GM23338 (cell line): ENCODE data around the gene PAPOLB. TPM values are rescaled to one million over a fixed set of nuclear protein-coding genes. Genes with fewer than 3 reads are reported as not detected.

Experiments
- ATAC-seq: fragments of 200-7000 bp; cut with Tn5 transposase; 3 replicates; pipeline ENCODE4 v1.9.1; 2020
- DNase-seq: peaks from one replicate; pipeline ENCODE4 v3.0.0-alpha.2; 2015; ENCODE audit warnings: low spot score
- H2AFZ ChIP-seq: fragments of 200-600 bp; sonication (generic); 2 replicates; pipeline ENCODE4 v1.8.0; 2016; ENCODE audit warnings: antibody characterized with exemption, mild to moderate bottlenecking, moderate library complexity
- H3F3A ChIP-seq: fragments of 200-600 bp; sonication (generic); replicated peaks from 2 replicates; pipeline ENCODE4 v1.8.0; 2017; ENCODE audit warnings: antibody characterized with exemption, mixed run types, low read depth
- H3K27ac ChIP-seq: fragments of 200-600 bp; sonication (generic); 2 replicates; pipeline ENCODE4 v1.6.1; 2016; ENCODE audit warnings: low read depth
- H3K27me3 ChIP-seq: fragments of 200-600 bp; sonication (generic); 2 replicates; pipeline ENCODE4 v1.8.0; 2016; ENCODE audit warnings: mild to moderate bottlenecking, mixed run types, moderate library complexity; ENCODE audit not compliant: insufficient read depth
- H3K36me3 ChIP-seq: fragments of 200-600 bp; sonication (generic); 2 replicates; pipeline ENCODE4 v1.8.0; 2016; ENCODE audit warnings: mild to moderate bottlenecking; ENCODE audit not compliant: insufficient read depth
- H3K4me1 ChIP-seq: fragments of 200-600 bp; sonication (generic); 2 replicates; pipeline ENCODE4 v1.8.0; 2016; ENCODE audit warnings: mild to moderate bottlenecking, moderate library complexity; ENCODE audit not compliant: insufficient read depth
- H3K4me2 ChIP-seq: fragments of 200-600 bp; sonication (generic); 2 replicates; pipeline ENCODE4 v1.7.1; 2017; ENCODE audit warnings: mixed run types
- H3K4me3 ChIP-seq: fragments of 200-600 bp; sonication (generic); 2 replicates; pipeline ENCODE4 v1.6.1; 2016; ENCODE audit warnings: mixed run types
- H3K79me2 ChIP-seq: fragments of 200-600 bp; sonication (generic); replicated peaks from 2 replicates; pipeline ENCODE4 v1.8.0; 2017; ENCODE audit warnings: mild to moderate bottlenecking; ENCODE audit not compliant: insufficient read depth
- H3K9me2 ChIP-seq: fragments of 200-600 bp; sonication (generic); 2 replicates; pipeline ENCODE4 v1.8.0; 2017; ENCODE audit not compliant: insufficient read depth
- H4K20me1 ChIP-seq: fragments of 200-600 bp; sonication (generic); replicated peaks from 2 replicates; pipeline ENCODE4 v1.8.0; 2017; ENCODE audit warnings: mild to moderate bottlenecking; ENCODE audit not compliant: insufficient read depth
- H3K27ac Mint-ChIP-seq: 2 replicates; pipeline ENCODE4 v1.8.0; 2020; ENCODE audit warnings: inconsistent platforms, mild to moderate bottlenecking, moderate library complexity, mixed read lengths
- H3K27me3 Mint-ChIP-seq: 3 replicates; pipeline ENCODE4 v1.8.0; 2022; ENCODE audit warnings: low read depth, mild to moderate bottlenecking, moderate library complexity, mixed read lengths, inconsistent platforms; ENCODE audit not compliant: insufficient read depth, poor library complexity
- H3K36me3 Mint-ChIP-seq: 3 replicates; pipeline ENCODE4 v1.8.0; 2021; ENCODE audit warnings: low read depth, mild to moderate bottlenecking, inconsistent platforms, moderate library complexity, mixed read lengths
- H3K4me1 Mint-ChIP-seq: 3 replicates; pipeline ENCODE4 v1.8.0; 2020; ENCODE audit warnings: mild to moderate bottlenecking, inconsistent platforms, mixed read lengths
- H3K4me3 Mint-ChIP-seq: 3 replicates; pipeline ENCODE4 v1.8.0; 2021; ENCODE audit warnings: moderate library complexity, mild to moderate bottlenecking, inconsistent platforms, mixed read lengths
- H3K9me3 Mint-ChIP-seq: 3 replicates; pipeline ENCODE4 v1.8.0; 2020; ENCODE audit warnings: moderate library complexity, mild to moderate bottlenecking, inconsistent platforms, mixed read lengths
- CREB1 ChIP-seq: fragments of 250-450 bp; sonication (Bioruptor Pico); IDR thresholded peaks from 2 replicates; pipeline ENCODE4 v1.5.0; 2020; ENCODE audit warnings: low read depth, mild to moderate bottlenecking, moderate library complexity
- CTCF ChIP-seq, 2 experiments: fragments of 200-600 bp in 1 of 2; sonication (generic) in 1 of 2; conservative IDR thresholded peaks; 2 replicates each; pipeline versions ENCODE4 v1.5.1 to v1.6.1; 2016 to 2017; ENCODE audit warnings: antibody characterized with exemption in 2 of 2, low read depth in 2 of 2, mild to moderate bottlenecking in 2 of 2, moderate library complexity in 1 of 2
- EZH2phosphoT487 ChIP-seq: fragments of 200-600 bp; sonication (generic); IDR thresholded peaks from one replicate; pipeline ENCODE4 v1.8.1; 2018; ENCODE audit warnings: antibody characterized with exemption; ENCODE audit not compliant: unreplicated experiment
- NANOG ChIP-seq: IDR thresholded peaks from 2 replicates; pipeline ENCODE4 v1.6.1; 2016; ENCODE audit warnings: antibody characterized with exemption, borderline replicate concordance
- REST ChIP-seq: IDR thresholded peaks from one replicate; pipeline ENCODE4 v1.6.1; 2018; ENCODE audit warnings: antibody characterized with exemption; ENCODE audit not compliant: unreplicated experiment
- polyA plus RNA-seq: library from polyadenylated mRNA; unstranded; fragments of >200 nt; fragmentation: Nextera tagmentation; extraction: Ambion mirVana; gene quantifications from 2 replicates; pipeline ENCODE4 v1.2.1, GENCODE V29; 2016
- total RNA-seq: library from RNA; depleted of rRNA; stranded (reverse); fragments of >200 nt; shearing (Covaris generic); gene quantifications from 2 replicates; pipeline ENCODE4 v1.2.3, GENCODE V29; 2014

PAPOLB gene
- total and polyA plus RNA-seq, 2 experiments from 2014 or later = 0.08 to 0.42 TPM

GRCh38 chr7:4831723-4832495 lies 29.9 kb downstream of the PAPOLB start:
- Histone ChIP-seq H3K79me2 (no peaks in the 10 kb centered on the region), H2AFZ (no peak overlapping the region), H3K4me2 (no peak overlapping the region), H3K4me3 (no peak overlapping the region), H3K4me1 (no peaks in the 10 kb centered on the region), H3F3A (no peaks in the 10 kb centered on the region), H4K20me1 (no peaks in the 10 kb centered on the region), H3K27ac (no peak overlapping the region), H3K27me3 (no peaks in the 10 kb centered on the region), H3K36me3 (no peaks in the 10 kb centered on the region), H3K9me2 (no peaks in the 10 kb centered on the region)
- Mint-ChIP-seq H3K4me3 (no peak overlapping the region), H3K36me3 (no peaks in the 10 kb centered on the region), H3K27me3 (peaks cover 11% of the 10 kb centered on the region), H3K27ac (no peak overlapping the region), H3K4me1 (no peaks in the 10 kb centered on the region; the same call in 2 of the 3 replicates), H3K9me3 (peaks cover 2% of the 10 kb centered on the region; the same call in 1 of the 3 replicates)
- no peak for TF ChIP-seq NANOG
- no peak for TF ChIP-seq EZH2phosphoT487
- no peak for ATAC-seq
- no peak for DNase-seq

- Histone ChIP-seq H4K20me1 (no peaks in the 10 kb centered on the region), H3K4me3 (no peak overlapping the region), H2AFZ (no peak overlapping the region), H3F3A (no peaks in the 10 kb centered on the region), H3K36me3 (no peaks in the 10 kb centered on the region), H3K27me3 (no peaks in the 10 kb centered on the region), H3K79me2 (no peaks in the 10 kb centered on the region), H3K27ac (no peak overlapping the region), H3K4me1 (no peaks in the 10 kb centered on the region), H3K4me2 (no peak overlapping the region), H3K9me2 (no peaks in the 10 kb centered on the region)
- Mint-ChIP-seq H3K4me3 (no peak overlapping the region), H3K9me3 (peaks cover 2% of the 10 kb centered on the region; the same call in 1 of the 3 replicates), H3K36me3 (no peaks in the 10 kb centered on the region), H3K27me3 (peaks cover 12% of the 10 kb centered on the region), H3K4me1 (no peaks in the 10 kb centered on the region; the same call in 2 of the 3 replicates), H3K27ac (peak overlapping the region; percentile 33; the same call in 1 of the 2 replicates)
- ATAC-seq (peak; percentile 96), DNase-seq (peak; percentile 93)
- TF ChIP-seq REST = no peak
- peak; percentile 89 to 100 for TF ChIP-seq CTCF (conservative IDR thresholded peaks at IDR 0.05; ENCODE audit: low read depth in 2 of 2)
- TF ChIP-seq CREB1 (CRISPR knock-in tag) = peak; percentile 42; the same call in 1 of the 2 replicates
Observed at GRCh38 chr7:4830176-4830575, 31.7 kb downstream of the PAPOLB start.
